Type B pancreatic cell (in vitro differentiated cells): ENCODE data around the gene CTDSP2. TPM values are rescaled to one million over a fixed set of nuclear protein-coding genes. Genes with fewer than 3 reads are reported as not detected.

Experiments used
- DNase-seq: peaks from one replicate; pipeline ENCODE4 v3.0.0; 2021; ENCODE audit warnings: mixed read lengths; ENCODE audit not compliant: unreplicated experiment; ENCODE audit errors: extremely low spot score
- H3K27ac Mint-ChIP-seq: 2 replicates; pipeline ENCODE4 v1.8.0; 2021; ENCODE audit warnings: mild to moderate bottlenecking, mixed read lengths
- H3K27me3 Mint-ChIP-seq: 2 replicates; pipeline ENCODE4 v1.8.0; 2021; ENCODE audit warnings: mixed read lengths
- H3K36me3 Mint-ChIP-seq: 2 replicates; pipeline ENCODE4 v1.8.0; 2021; ENCODE audit warnings: mixed read lengths
- H3K4me1 Mint-ChIP-seq: one replicate; pipeline ENCODE4 v1.8.0; 2021; ENCODE audit warnings: mixed read lengths; ENCODE audit not compliant: unreplicated experiment
- H3K4me3 Mint-ChIP-seq: 2 replicates; pipeline ENCODE4 v1.8.0; 2021; ENCODE audit warnings: mild to moderate bottlenecking, mixed read lengths
- H3K9me3 Mint-ChIP-seq: 2 replicates; pipeline ENCODE4 v1.8.0; 2021; ENCODE audit warnings: mixed read lengths
- CTCF ChIP-seq: fragments of 200-600 bp; sonication (generic); conservative IDR thresholded peaks from 2 replicates; pipeline ENCODE4 v1.5.0; 2021; ENCODE audit warnings: antibody characterized with exemption, mild to moderate bottlenecking
- microRNA-seq: library from miRNA; unstranded; fragments of <30 nt; microRNA quantifications from one replicate; pipeline ENCODE4, GENCODE V29; 2020
- total RNA-seq: library from RNA; stranded (reverse); gene quantifications from 2 replicates; pipeline ENCODE4 v1.2.1, GENCODE V29; 2021; ENCODE audit warnings: low replicate concordance

CTDSP2 gene
- total RNA-seq, 1 donor from 2014 or later, result 183 TPM

GRCh38 chr12:57771236-57771872 lies 75.2 kb downstream of the CTDSP2 start:
- no peak for DNase-seq
- no peaks in the 10 kb centered on the region for H3K9me3 Mint-ChIP-seq
- H3K36me3 Mint-ChIP-seq, result peaks cover 19% of the 10 kb centered on the region
- TF ChIP-seq CTCF, result no peak
- H3K27me3 Mint-ChIP-seq, result peaks cover 22% of the 10 kb centered on the region
- H3K27ac Mint-ChIP-seq, result peak overlapping the region; percentile 99
- H3K4me1 Mint-ChIP-seq, result peaks cover 24% of the 10 kb centered on the region
- peak overlapping the region; percentile 99 for H3K4me3 Mint-ChIP-seq

DNA sequence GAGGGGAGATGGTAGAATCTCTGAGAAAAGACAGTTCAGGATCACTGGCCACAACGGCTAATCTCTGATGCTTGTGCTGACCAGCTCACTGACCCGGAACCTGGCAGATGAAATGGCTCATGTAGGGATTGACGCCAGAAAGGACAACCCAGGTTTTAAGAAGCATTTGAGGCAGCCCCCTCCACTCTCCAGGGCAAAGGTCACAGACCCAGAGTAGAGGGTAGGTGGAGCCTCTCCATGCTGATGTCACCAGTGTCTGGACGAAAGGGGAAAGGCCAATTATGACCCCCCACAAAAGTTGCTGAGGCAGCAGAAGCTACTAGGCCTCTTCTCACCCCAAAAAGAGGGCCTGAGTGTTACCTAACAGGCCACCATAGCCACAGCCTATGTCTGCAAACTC lies 75.8 kb downstream of the CTDSP2 start:
- H3K27me3 Mint-ChIP-seq, result peaks cover 28% of the 10 kb centered on the region
- peaks cover 26% of the 10 kb centered on the region for H3K4me1 Mint-ChIP-seq
- no peak for DNase-seq
- H3K27ac Mint-ChIP-seq, result no peak overlapping the region
- peaks cover 19% of the 10 kb centered on the region for H3K36me3 Mint-ChIP-seq
- TF ChIP-seq CTCF, result no peak
- peak overlapping the region; percentile 99 for H3K4me3 Mint-ChIP-seq
- no peaks in the 10 kb centered on the region for H3K9me3 Mint-ChIP-seq

Small RNA genes within 50 kb of the gene (microRNA-seq; reads per million reads assigned to microRNA genes)
- gene MIR26A2, result 332 reads per million, percentile 74 among the genes with 10 or more reads in this experiment

Other genes with a start within 250 kb of the CTDSP2 start
- 21.5 and 65.5 TPM in 2 replicates for gene DTX3, start 241.9 kb downstream of the CTDSP2 start, total RNA-seq
- gene ARHGEF25, start 235.3 kb downstream of the CTDSP2 start, total RNA-seq, result 4.7 and 34.6 TPM in 2 replicates
- gene B4GALNT1, start 213.5 kb downstream of the CTDSP2 start, total RNA-seq, result 0.64 and 5.9 TPM in 2 replicates
- 222 and 236 TPM in 2 replicates for gene OS9, start 152.6 kb downstream of the CTDSP2 start, total RNA-seq
- gene AGAP2, start 108.0 kb downstream of the CTDSP2 start, total RNA-seq, result 0.33 and 4.1 TPM in 2 replicates
- 34.8 and 40.8 TPM in 2 replicates for gene TSPAN31, start 101.7 kb downstream of the CTDSP2 start, total RNA-seq
- gene CDK4, start 94.4 kb downstream of the CTDSP2 start, total RNA-seq, result 124 and 193 TPM in 2 replicates
- 15.0 and 20.1 TPM in 2 replicates for gene MARCHF9, start 91.6 kb downstream of the CTDSP2 start, total RNA-seq
- gene CYP27B1, start 79.7 kb downstream of the CTDSP2 start, total RNA-seq, result 1.4 and 2.2 TPM in 2 replicates
- 29.3 and 31.1 TPM in 2 replicates for gene METTL1, start 74.6 kb downstream of the CTDSP2 start, total RNA-seq
- gene EEF1AKMT3, start 74.1 kb downstream of the CTDSP2 start, total RNA-seq, result 5.1 and 6.0 TPM in 2 replicates
- gene TSFM, start 63.9 kb downstream of the CTDSP2 start, total RNA-seq, result 30.4 and 33.0 TPM in 2 replicates
- 4.9 and 6.6 TPM in 2 replicates for gene AVIL, start 28.0 kb downstream of the CTDSP2 start, total RNA-seq
- 5.2 and 9.7 TPM in 2 replicates for gene ATP23, start 94.8 kb upstream of the CTDSP2 start, total RNA-seq